ENCODE data around the gene RNU11. TPM values are rescaled to one million over a fixed set of nuclear protein-coding genes. Genes with fewer than 3 reads are reported as not detected.

The RNU11 gene
- total and polyA plus RNA-seq, 10 donors: not detected

GRCh38 chr1:28631713-28632112 is 16.7 kb upstream of the RNU11 start:
- no peak overlapping the region for H3K4me3 ChIP-seq
- no peaks in the 10 kb centered on the region for H3K27me3 ChIP-seq (replicated peaks in 1 of 7)
- no peak overlapping the region for H3K27ac ChIP-seq
- 79 to 97% (median 94%) methylated on average over 1 of the region's 1 CpG for WGBS, 5 donors
- intact Hi-C loops (cut with DNase I; ENCODE audit: low total_unique reads): no loop called here
- no peaks in the 10 kb centered on the region for H3K9me3 ChIP-seq
- H3K36me3 ChIP-seq: no peaks in the 10 kb centered on the region
- no peaks in the 10 kb centered on the region for H3K4me1 ChIP-seq
- TF ChIP-seq POLR2A (IDR thresholded peaks at IDR 0.05): no peak
- TF ChIP-seq, protein P1, sequence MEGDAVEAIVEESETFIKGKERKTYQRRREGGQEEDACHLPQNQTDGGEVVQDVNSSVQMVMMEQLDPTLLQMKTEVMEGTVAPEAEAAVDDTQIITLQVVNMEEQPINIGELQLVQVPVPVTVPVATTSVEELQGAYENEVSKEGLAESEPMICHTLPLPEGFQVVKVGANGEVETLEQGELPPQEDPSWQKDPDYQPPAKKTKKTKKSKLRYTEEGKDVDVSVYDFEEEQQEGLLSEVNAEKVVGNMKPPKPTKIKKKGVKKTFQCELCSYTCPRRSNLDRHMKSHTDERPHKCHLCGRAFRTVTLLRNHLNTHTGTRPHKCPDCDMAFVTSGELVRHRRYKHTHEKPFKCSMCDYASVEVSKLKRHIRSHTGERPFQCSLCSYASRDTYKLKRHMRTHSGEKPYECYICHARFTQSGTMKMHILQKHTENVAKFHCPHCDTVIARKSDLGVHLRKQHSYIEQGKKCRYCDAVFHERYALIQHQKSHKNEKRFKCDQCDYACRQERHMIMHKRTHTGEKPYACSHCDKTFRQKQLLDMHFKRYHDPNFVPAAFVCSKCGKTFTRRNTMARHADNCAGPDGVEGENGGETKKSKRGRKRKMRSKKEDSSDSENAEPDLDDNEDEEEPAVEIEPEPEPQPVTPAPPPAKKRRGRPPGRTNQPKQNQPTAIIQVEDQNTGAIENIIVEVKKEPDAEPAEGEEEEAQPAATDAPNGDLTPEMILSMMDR (IDR thresholded peaks at IDR 0.05 in 8 of 11, conservative IDR thresholded peaks at IDR 0.05 in 3 of 11): no peak
- TF ChIP-seq POLR2AphosphoS5 (IDR thresholded peaks at IDR 0.05): no peak
- no peak for DNase-seq

DNA sequence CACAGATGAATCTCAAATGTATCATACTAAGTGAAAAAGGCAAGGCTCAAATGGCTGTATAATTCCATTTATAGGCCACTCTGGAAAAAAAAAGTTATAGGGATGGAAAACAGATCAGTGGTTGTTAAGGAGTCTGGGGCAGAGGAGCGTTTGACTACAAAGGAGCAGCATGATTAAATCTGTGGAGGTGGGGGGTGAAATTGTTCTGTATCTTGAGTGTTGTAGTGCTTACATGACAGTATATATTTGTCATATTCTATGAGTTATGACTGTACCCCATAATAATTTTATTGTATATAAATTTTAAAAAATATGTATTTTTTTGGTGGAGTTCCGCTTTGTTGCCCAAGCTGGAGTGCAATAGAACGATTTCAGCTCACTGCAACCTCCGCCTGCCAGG is 15.8 kb upstream of the RNU11 start:
- Histone ChIP-seq H3K27ac (no peak overlapping the region), H3K4me1 (peaks cover 0 to 3% (median 0%) of the 10 kb centered on the region in 6 donors), H3K9me3 (no peaks in the 10 kb centered on the region), H3K4me3 (no peak overlapping the region), H3K36me3 (no peaks in the 10 kb centered on the region), H3K27me3 (replicated peaks in 1 of 7) (no peaks in the 10 kb centered on the region)
- DNase-seq: no peak
- TF ChIP-seq POLR2A (IDR thresholded peaks at IDR 0.05) (no peak), POLR2AphosphoS5 (IDR thresholded peaks at IDR 0.05) (no peak)
- TF ChIP-seq, protein P1 (IDR thresholded peaks at IDR 0.05 in 8 of 11, conservative IDR thresholded peaks at IDR 0.05 in 3 of 11): no peak
- 92 to 97% (median 95%) methylated on average over 4 of the region's 4 CpGs for WGBS, 5 donors
- intact Hi-C loops (cut with DNase I; ENCODE audit: low total_unique reads): no loop called here

GRCh38 chr1:28640766-28641165 is 7.6 kb upstream of the RNU11 start:
- no peak for TF ChIP-seq POLR2AphosphoS5 (IDR thresholded peaks at IDR 0.05)
- TF ChIP-seq, protein P1 (IDR thresholded peaks at IDR 0.05 in 8 of 11, conservative IDR thresholded peaks at IDR 0.05 in 3 of 11): peak in 2 of 11 experiments; percentile 22 to 43
- no peak overlapping the region for H3K27ac ChIP-seq
- peaks cover 15 to 61% (median 34%) of the 10 kb centered on the region in 6 donors for H3K4me1 ChIP-seq
- no peak overlapping the region for H3K4me3 ChIP-seq
- WGBS, 5 donors: 94 to 100% (median 97%) methylated on average over 1 of the region's 1 CpG
- H3K27me3 ChIP-seq (replicated peaks in 1 of 7): no peaks in the 10 kb centered on the region
- intact Hi-C loops (cut with DNase I; ENCODE audit: low total_unique reads): no loop called here
- no peaks in the 10 kb centered on the region for H3K9me3 ChIP-seq
- DNase-seq: peak; percentile 8
- no peaks in the 10 kb centered on the region for H3K36me3 ChIP-seq

- intact Hi-C loops (cut with DNase I; ENCODE audit: low total_unique reads): loop anchor here (2.0 kb wide), 1 partner anchor 95 kb away; the partner anchor contains the start of gene YTHDF2
- no peaks in the 10 kb centered on the region for H3K9me3 ChIP-seq
- no peak for DNase-seq
- H3K4me3 ChIP-seq: peak overlapping the region; percentile 55 to 83 (median 69)
- TF ChIP-seq, protein P1 (IDR thresholded peaks at IDR 0.05 in 8 of 11, conservative IDR thresholded peaks at IDR 0.05 in 3 of 11): no peak
- TF ChIP-seq POLR2AphosphoS5 (IDR thresholded peaks at IDR 0.05) (no peak), POLR2A (IDR thresholded peaks at IDR 0.05) (no peak)
- H3K27me3 ChIP-seq (replicated peaks in 1 of 7): no peaks in the 10 kb centered on the region
- 0 to 1% (median 0%) methylated on average over 26 of the region's 26 CpGs for WGBS, 5 donors
- H3K36me3 ChIP-seq: no peaks in the 10 kb centered on the region
- H3K27ac ChIP-seq: peak overlapping the region; percentile 86 to 96 (median 93)
- H3K4me1 ChIP-seq: peaks cover 15 to 63% (median 37%) of the 10 kb centered on the region in 6 donors
Observed at GRCh38 chr1:28642056-28642846, 6.1 kb upstream of the RNU11 start.
